ENCODE results near the gene PTGDS. TPM values are rescaled to one million over a fixed set of nuclear protein-coding genes. Genes with fewer than 3 reads are reported as not detected.

Gene PTGDS
- total RNA-seq, 1 donor from 2014 or later = 52.6 TPM

- TF ChIP-seq, protein P1, sequence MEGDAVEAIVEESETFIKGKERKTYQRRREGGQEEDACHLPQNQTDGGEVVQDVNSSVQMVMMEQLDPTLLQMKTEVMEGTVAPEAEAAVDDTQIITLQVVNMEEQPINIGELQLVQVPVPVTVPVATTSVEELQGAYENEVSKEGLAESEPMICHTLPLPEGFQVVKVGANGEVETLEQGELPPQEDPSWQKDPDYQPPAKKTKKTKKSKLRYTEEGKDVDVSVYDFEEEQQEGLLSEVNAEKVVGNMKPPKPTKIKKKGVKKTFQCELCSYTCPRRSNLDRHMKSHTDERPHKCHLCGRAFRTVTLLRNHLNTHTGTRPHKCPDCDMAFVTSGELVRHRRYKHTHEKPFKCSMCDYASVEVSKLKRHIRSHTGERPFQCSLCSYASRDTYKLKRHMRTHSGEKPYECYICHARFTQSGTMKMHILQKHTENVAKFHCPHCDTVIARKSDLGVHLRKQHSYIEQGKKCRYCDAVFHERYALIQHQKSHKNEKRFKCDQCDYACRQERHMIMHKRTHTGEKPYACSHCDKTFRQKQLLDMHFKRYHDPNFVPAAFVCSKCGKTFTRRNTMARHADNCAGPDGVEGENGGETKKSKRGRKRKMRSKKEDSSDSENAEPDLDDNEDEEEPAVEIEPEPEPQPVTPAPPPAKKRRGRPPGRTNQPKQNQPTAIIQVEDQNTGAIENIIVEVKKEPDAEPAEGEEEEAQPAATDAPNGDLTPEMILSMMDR (IDR thresholded peaks at IDR 0.05; ENCODE audit: unreplicated experiment) = no peak
- Mint-ChIP-seq H3K9me3 (no peaks in the 10 kb centered on the region), H3K4me1 (peaks cover 8% of the 10 kb centered on the region), H3K36me3 (no peaks in the 10 kb centered on the region), H3K27me3 (ENCODE audit: low read depth) (no peaks in the 10 kb centered on the region), H3K27ac (no peak overlapping the region), H3K4me3 (no peak overlapping the region)
- no peak for DNase-seq (ENCODE audit: low spot score in 2 of 2, unreplicated experiment in 2 of 2)
Measured at GRCh38 chr9:137030538-137031527, 53.5 kb downstream of the PTGDS start.

Other genes with a start within 250 kb of the PTGDS start
- gene LCN10, start 234.6 kb upstream of the PTGDS start, total RNA-seq = 0.20 to 0.51 TPM (median 0.29 TPM) in 3 replicates
- gene LCN6, start 229.0 kb upstream of the PTGDS start, total RNA-seq = not detected in 3 replicates
- not detected in 3 replicates for gene LCN8, start 219.3 kb upstream of the PTGDS start, total RNA-seq
- gene LCN15, start 213.0 kb upstream of the PTGDS start, total RNA-seq = 1.3 to 3.5 TPM (median 1.9 TPM) in 3 replicates
- gene TMEM141, start 186.2 kb upstream of the PTGDS start, total RNA-seq = 70.4 to 72.4 TPM (median 71.7 TPM) in 3 replicates
- 25.1 to 29.1 TPM (median 26.5 TPM) in 3 replicates for gene CCDC183, start 181.2 kb upstream of the PTGDS start, total RNA-seq
- 120 to 124 TPM (median 122 TPM) in 3 replicates for gene RABL6, start 169.6 kb upstream of the PTGDS start, total RNA-seq
- gene AJM1, start 135.0 kb upstream of the PTGDS start, total RNA-seq = 3.1 to 3.8 TPM (median 3.6 TPM) in 3 replicates
- gene PHPT1, start 128.1 kb upstream of the PTGDS start, total RNA-seq = 159 to 168 TPM (median 168 TPM) in 3 replicates
- 20.1 to 22.6 TPM (median 20.3 TPM) in 3 replicates for gene MAMDC4, start 125.2 kb upstream of the PTGDS start, total RNA-seq
- 275 to 294 TPM (median 275 TPM) in 3 replicates for gene EDF1, start 111.2 kb upstream of the PTGDS start, total RNA-seq
- 16.0 to 18.1 TPM (median 17.4 TPM) in 3 replicates for gene TRAF2, start 91.0 kb upstream of the PTGDS start, total RNA-seq
- gene FBXW5, start 32.8 kb upstream of the PTGDS start, total RNA-seq = 58.9 to 62.3 TPM (median 59.8 TPM) in 3 replicates
- 1.5 to 2.5 TPM (median 1.5 TPM) in 3 replicates for gene C8G, start 32.3 kb upstream of the PTGDS start, total RNA-seq
- gene LCN12, start 25.2 kb upstream of the PTGDS start, total RNA-seq = 13.3 to 15.9 TPM (median 13.8 TPM) in 3 replicates
- gene LCNL1, start 5.5 kb downstream of the PTGDS start, total RNA-seq = 4.7 to 5.7 TPM (median 5.5 TPM) in 3 replicates
- 51.1 to 58.3 TPM (median 53.1 TPM) in 3 replicates for gene PAXX, start 14.9 kb downstream of the PTGDS start, total RNA-seq
- 1.5 to 2.9 TPM (median 1.7 TPM) in 3 replicates for gene CLIC3, start 19.1 kb downstream of the PTGDS start, total RNA-seq
- 57.7 to 59.3 TPM (median 58.7 TPM) in 3 replicates for gene ABCA2, start 50.7 kb downstream of the PTGDS start, total RNA-seq
- 0.09 to 0.13 TPM in 2 of 3 replicates, not detected in the other for gene FUT7, start 54.6 kb downstream of the PTGDS start, total RNA-seq
- 75.8 to 84.0 TPM (median 77.9 TPM) in 3 replicates for gene NPDC1, start 68.7 kb downstream of the PTGDS start, total RNA-seq
- gene ENTPD2, start 76.6 kb downstream of the PTGDS start, total RNA-seq = 4.8 to 6.3 TPM (median 5.2 TPM) in 3 replicates
- 5.7 to 6.2 TPM (median 5.9 TPM) in 3 replicates for gene SAPCD2, start 93.1 kb downstream of the PTGDS start, total RNA-seq
- gene UAP1L1, start 100.0 kb downstream of the PTGDS start, total RNA-seq = 4.6 to 5.7 TPM (median 5.5 TPM) in 3 replicates
- 61.1 to 65.1 TPM (median 61.2 TPM) in 3 replicates for gene MAN1B1, start 109.5 kb downstream of the PTGDS start, total RNA-seq
- 149 to 159 TPM (median 157 TPM) in 3 replicates for gene DPP7, start 137.2 kb downstream of the PTGDS start, total RNA-seq
- 0.58 to 0.99 TPM (median 0.64 TPM) in 3 replicates for gene GRIN1, start 161.7 kb downstream of the PTGDS start, total RNA-seq
- not detected in 3 replicates for gene LRRC26, start 192.5 kb downstream of the PTGDS start, total RNA-seq
- not detected in 3 replicates for gene TMEM210, start 194.6 kb downstream of the PTGDS start, total RNA-seq
- gene ANAPC2, start 211.1 kb downstream of the PTGDS start, total RNA-seq = 86.1 to 89.3 TPM (median 87.1 TPM) in 3 replicates
- gene SSNA1, start 211.2 kb downstream of the PTGDS start, total RNA-seq = 40.9 to 43.8 TPM (median 42.8 TPM) in 3 replicates
- 16.7 to 18.5 TPM (median 17.6 TPM) in 3 replicates for gene TPRN, start 223.2 kb downstream of the PTGDS start, total RNA-seq
- 32.7 to 35.5 TPM (median 33.0 TPM) in 3 replicates for gene TMEM203, start 228.1 kb downstream of the PTGDS start, total RNA-seq
- gene NDOR1, start 228.2 kb downstream of the PTGDS start, total RNA-seq = 22.4 to 24.3 TPM (median 23.5 TPM) in 3 replicates
- 13.6 to 16.0 TPM (median 13.9 TPM) in 3 replicates for gene RNF208, start 244.7 kb downstream of the PTGDS start, total RNA-seq
- gene CYSRT1, start 247.7 kb downstream of the PTGDS start, total RNA-seq = 1.5 to 1.9 TPM (median 1.7 TPM) in 3 replicates
- 0.16 to 0.41 TPM (median 0.29 TPM) in 3 replicates for gene RNF224, start 250.0 kb downstream of the PTGDS start, total RNA-seq

All from mesothelial cell of epicardium (in vitro differentiated cells).